Lower lobe of right lung (tissue), 2 donors: Measurements from ENCODE around the gene SELENOP. TPM values are rescaled to one million over a fixed set of nuclear protein-coding genes. Genes with fewer than 3 reads are reported as not detected.

ENCODE experiments used
- ATAC-seq, 2 donors: fragments of 200-7000 bp; cut with Tn5 transposase; one replicate each; pipeline ENCODE4 v1.9.1; 2020 to 2022; ENCODE audit warnings: mild to moderate bottlenecking in 2 of 2, moderate library complexity in 2 of 2
- DNase-seq: peaks from one replicate; pipeline ENCODE4 v3.0.0-alpha.2; 2020
- H3K27ac ChIP-seq: fragments of 200-600 bp; one replicate; pipeline ENCODE4 v1.8.0; 2022
- H3K27me3 ChIP-seq: fragments of 200-600 bp; one replicate; pipeline ENCODE4 v1.8.0; 2022; ENCODE audit warnings: low read depth
- H3K36me3 ChIP-seq: fragments of 200-600 bp; one replicate; pipeline ENCODE4 v1.8.0; 2022; ENCODE audit warnings: mild to moderate bottlenecking
- H3K4me1 ChIP-seq: fragments of 200-600 bp; one replicate; pipeline ENCODE4 v1.8.0; 2022
- H3K4me3 ChIP-seq: fragments of 200-600 bp; one replicate; pipeline ENCODE4 v1.8.0; 2022; ENCODE audit warnings: mild to moderate bottlenecking
- H3K9me3 ChIP-seq: fragments of 200-600 bp; one replicate; pipeline ENCODE4 v1.8.0; 2022
- CTCF ChIP-seq: fragments of 200-600 bp; IDR thresholded peaks from one replicate; pipeline ENCODE4 v1.8.0; 2022; ENCODE audit warnings: antibody characterized with exemption, mild to moderate bottlenecking
- intact Hi-C: fragments of 100-400 bp; cut with DNase I; formaldehyde crosslinking; loops from one replicate; pipeline ENCODE4 v1.11.0; 2022
- total RNA-seq: library from RNA; stranded (reverse); fragmentation: NEBNext Ultra II Directional; extraction: Animal tissue kit (Norgen Biotek cat#: 25700); gene quantifications from one replicate; pipeline ENCODE4 v1.2.1, GENCODE V29; 2021
- donor health status: DM: no; HTN: yes; CAD: no; lungs with severe emphysema.

Gene SELENOP
- total RNA-seq, 1 donor from 2014 or later: 705 TPM

DNA sequence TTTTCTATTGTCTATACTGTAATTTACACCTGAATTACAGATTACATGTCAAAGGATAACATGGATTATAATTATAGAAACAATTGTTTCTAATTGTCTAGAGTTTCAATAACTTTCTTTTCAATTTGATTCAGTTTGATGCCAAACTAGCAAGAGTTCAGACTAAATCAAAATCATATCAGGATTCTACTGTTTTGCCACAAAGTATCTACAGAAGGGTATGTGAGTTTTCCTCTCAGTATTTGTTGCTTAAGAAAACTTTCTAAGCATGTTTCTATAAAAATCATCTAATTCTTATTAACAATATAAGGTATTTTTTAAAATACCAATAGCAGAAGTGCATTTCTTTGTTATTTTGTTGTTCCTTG lies 12.5 kb downstream of the SELENOP start:
- no peak for ATAC-seq
- Histone ChIP-seq H3K4me1 (no peaks in the 10 kb centered on the region), H3K36me3 (peaks cover 47% of the 10 kb centered on the region), H3K9me3 (no peaks in the 10 kb centered on the region), H3K27me3 (no peaks in the 10 kb centered on the region), H3K27ac (no peak overlapping the region), H3K4me3 (no peak overlapping the region)
- no peak for DNase-seq
- TF ChIP-seq CTCF: no peak
- intact Hi-C loops: no loop called here

DNA sequence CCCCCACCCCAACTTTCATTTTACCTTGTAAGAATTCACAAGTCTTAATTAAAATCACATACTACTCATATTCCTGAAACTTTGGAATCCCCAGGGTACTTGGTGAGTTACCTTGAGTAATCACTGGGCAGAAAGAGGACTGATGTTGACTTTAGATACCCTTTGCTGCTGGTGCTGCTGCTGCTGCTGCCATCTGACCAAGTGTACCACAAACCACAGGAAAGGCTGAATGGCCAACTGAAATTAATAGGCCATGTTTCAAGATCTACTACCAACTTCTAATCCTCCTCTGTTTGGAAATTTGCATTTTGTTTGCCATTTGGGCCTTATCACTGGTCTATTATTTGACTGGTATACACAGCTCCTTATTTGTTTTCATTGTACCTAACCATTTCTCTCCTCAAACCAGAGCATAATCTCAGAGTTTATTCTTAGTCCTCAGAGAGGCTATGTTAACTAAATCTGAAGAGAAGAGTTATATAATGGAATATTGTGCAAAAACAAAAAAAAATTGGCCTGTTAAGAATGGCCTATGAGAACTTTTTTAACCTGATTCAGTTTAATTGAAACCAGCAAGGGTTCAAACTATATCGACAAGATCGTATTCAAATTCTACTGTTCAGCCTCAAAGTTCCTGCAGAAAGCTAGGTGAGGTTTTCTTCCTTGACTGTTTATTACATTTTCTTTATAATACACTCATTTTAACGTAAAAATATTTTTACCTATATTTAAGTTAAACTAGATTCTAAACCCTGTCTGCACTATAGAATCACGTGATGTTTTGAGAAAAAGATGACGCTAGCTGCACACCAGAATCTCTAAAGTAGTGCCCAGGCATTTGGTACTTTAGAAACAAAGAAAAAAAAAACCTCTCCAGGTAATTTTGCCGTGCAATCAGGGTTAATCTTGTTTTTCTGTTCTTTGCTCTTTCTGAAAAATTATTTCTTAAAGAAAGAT lies 13.1 kb downstream of the SELENOP start:
- no peaks in the 10 kb centered on the region for H3K9me3 ChIP-seq
- ATAC-seq (no peak), DNase-seq (no peak)
- no peak overlapping the region for H3K4me3 ChIP-seq
- peaks cover 40% of the 10 kb centered on the region for H3K36me3 ChIP-seq
- H3K27ac ChIP-seq: no peak overlapping the region
- TF ChIP-seq CTCF: no peak
- no peaks in the 10 kb centered on the region for H3K4me1 ChIP-seq
- intact Hi-C loops: no loop called here
- no peaks in the 10 kb centered on the region for H3K27me3 ChIP-seq

GRCh38 chr5:42791151-42791550 lies 20.5 kb downstream of the SELENOP start:
- Histone ChIP-seq H3K36me3 (no peaks in the 10 kb centered on the region), H3K27me3 (no peaks in the 10 kb centered on the region), H3K4me3 (no peak overlapping the region), H3K27ac (no peak overlapping the region), H3K9me3 (peaks cover 18% of the 10 kb centered on the region), H3K4me1 (no peaks in the 10 kb centered on the region)
- no peak for TF ChIP-seq CTCF
- DNase-seq (no peak), ATAC-seq (no peak)
- intact Hi-C loops: no loop called here

GRCh38 chr5:42787845-42788244 lies 23.8 kb downstream of the SELENOP start:
- Histone ChIP-seq H3K4me1 (no peaks in the 10 kb centered on the region), H3K27ac (no peak overlapping the region), H3K9me3 (peaks cover 19% of the 10 kb centered on the region), H3K27me3 (no peaks in the 10 kb centered on the region), H3K4me3 (no peak overlapping the region), H3K36me3 (no peaks in the 10 kb centered on the region)
- DNase-seq: no peak
- no peak for ATAC-seq
- intact Hi-C loops: no loop called here
- no peak for TF ChIP-seq CTCF

- DNase-seq (no peak), ATAC-seq (no peak)
- TF ChIP-seq CTCF: no peak
Observed at GRCh38 chr5:42787073-42787472, 24.6 kb downstream of the SELENOP start.

More at GRCh38 chr5:42787073-42787472, 24.6 kb downstream of the SELENOP start:
- H3K36me3 ChIP-seq: no peaks in the 10 kb centered on the region
- no peak overlapping the region for H3K27ac ChIP-seq
- no peak overlapping the region for H3K4me3 ChIP-seq
- H3K9me3 ChIP-seq: peaks cover 19% of the 10 kb centered on the region
- intact Hi-C loops: no loop called here
- H3K27me3 ChIP-seq: no peaks in the 10 kb centered on the region
- no peaks in the 10 kb centered on the region for H3K4me1 ChIP-seq
